ENCODE measurements around the gene CABP7. TPM values are rescaled to one million over a fixed set of nuclear protein-coding genes. Genes with fewer than 3 reads are reported as not detected.

Gene CABP7
- polyA plus RNA-seq, 1 of the 3 experiments (the other 2 are of a cell fraction) = 0.72 TPM

GRCh38 chr22:29710922-29711593 lies 8.7 kb upstream of the CABP7 start (continued):
- TF ChIP-seq RXRA (IDR thresholded peaks at IDR 0.05; ENCODE audit: borderline replicate concordance, low read depth) = no peak
- peak; percentile 82 for TF ChIP-seq NFIC (IDR thresholded peaks at IDR 0.05; ENCODE audit: borderline replicate concordance)
- TF ChIP-seq ELF1 (IDR thresholded peaks at IDR 0.05) = no peak

- no peak overlapping the region for H3K4me3 ChIP-seq (ENCODE audit: low read depth in 2 of 2, low read length in 1 of 2)
- H4K20me1 ChIP-seq (ENCODE audit: insufficient read depth) = peaks cover 6% of the 10 kb centered on the region; the same call in 1 of the 2 replicates
- no peaks in the 10 kb centered on the region for H3K27me3 ChIP-seq (ENCODE audit: insufficient read depth)
- H3K9me3 ChIP-seq = no peaks in the 10 kb centered on the region
- no peaks in the 10 kb centered on the region for H3K79me2 ChIP-seq (ENCODE audit: insufficient read depth)
- no peak overlapping the region; a peak in 1 of 4 replicates for H3K27ac ChIP-seq (ENCODE audit: low read depth in 2 of 2, low read length in 1 of 2)
- DNase-seq = no peak
- ChIA-PET CTCF (interaction anchor here (1.0 to 2.7 kb wide), 6 partner anchors 9 to 377 kb away, joined by 4 to 13 read pairs (median 6); no protein-coding TSS in a partner anchor), POLR2A (interaction anchor here (0.7 to 1.7 kb wide), 3 partner anchors 8 to 10 kb away, joined by 4 to 5 read pairs (median 4); partner anchors contain the start of gene CABP7)
- H3K4me1 ChIP-seq (ENCODE audit: control insufficient read depth in 1 of 2, insufficient read depth in 2 of 2, low read depth in 1 of 2, low read length in 1 of 2) = peaks cover 0 to 71% of the 10 kb centered on the region in 2 experiments; a peak in 1 of 4 replicates
- no peak overlapping the region for H2AFZ ChIP-seq (ENCODE audit: low read depth)
- no peaks in the 10 kb centered on the region for H3K9me2 ChIP-seq
- WGBS (ENCODE audit: low lambda C conversion rate) = 93% methylated on average over 2 of the region's 2 CpGs
- no peak overlapping the region for H3K9ac ChIP-seq
- no peaks in the 10 kb centered on the region for H3F3A ChIP-seq (replicated peaks; ENCODE audit: insufficient read depth)
- TF ChIP-seq USF2 (IDR thresholded peaks at IDR 0.05; ENCODE audit: borderline replicate concordance, low read depth, low read length) (no peak), GATA2 (CRISPR knock-in tag; IDR thresholded peaks at IDR 0.05) (no peak), FOSL2 (IDR thresholded peaks at IDR 0.05; ENCODE audit: borderline replicate concordance, low read depth) (no peak), FOXM1 (IDR thresholded peaks at IDR 0.05; ENCODE audit: low read depth) (no peak), NRF1 (IDR thresholded peaks at IDR 0.05; ENCODE audit: low read depth, low read length) (no peak), RAD21 (IDR thresholded peaks at IDR 0.05; ENCODE audit: low read length) (no peak), RFX5 (IDR thresholded peaks at IDR 0.05; ENCODE audit: low read length) (no peak), RXRA (IDR thresholded peaks at IDR 0.05; ENCODE audit: borderline replicate concordance, low read depth) (no peak)
- TF ChIP-seq, protein P1, sequence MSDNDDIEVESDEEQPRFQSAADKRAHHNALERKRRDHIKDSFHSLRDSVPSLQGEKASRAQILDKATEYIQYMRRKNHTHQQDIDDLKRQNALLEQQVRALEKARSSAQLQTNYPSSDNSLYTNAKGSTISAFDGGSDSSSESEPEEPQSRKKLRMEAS (IDR thresholded peaks at IDR 0.05; ENCODE audit: low read depth) = no peak
- no peak overlapping the region for H3K4me2 ChIP-seq
- no peaks in the 10 kb centered on the region for H3K36me3 ChIP-seq (replicated peaks in 1 of 2; ENCODE audit: control insufficient read depth in 1 of 2, insufficient read depth in 2 of 2, low read length in 1 of 2)
Observed at GRCh38 chr22:29712119-29712518, 7.7 kb upstream of the CABP7 start.

DNA sequence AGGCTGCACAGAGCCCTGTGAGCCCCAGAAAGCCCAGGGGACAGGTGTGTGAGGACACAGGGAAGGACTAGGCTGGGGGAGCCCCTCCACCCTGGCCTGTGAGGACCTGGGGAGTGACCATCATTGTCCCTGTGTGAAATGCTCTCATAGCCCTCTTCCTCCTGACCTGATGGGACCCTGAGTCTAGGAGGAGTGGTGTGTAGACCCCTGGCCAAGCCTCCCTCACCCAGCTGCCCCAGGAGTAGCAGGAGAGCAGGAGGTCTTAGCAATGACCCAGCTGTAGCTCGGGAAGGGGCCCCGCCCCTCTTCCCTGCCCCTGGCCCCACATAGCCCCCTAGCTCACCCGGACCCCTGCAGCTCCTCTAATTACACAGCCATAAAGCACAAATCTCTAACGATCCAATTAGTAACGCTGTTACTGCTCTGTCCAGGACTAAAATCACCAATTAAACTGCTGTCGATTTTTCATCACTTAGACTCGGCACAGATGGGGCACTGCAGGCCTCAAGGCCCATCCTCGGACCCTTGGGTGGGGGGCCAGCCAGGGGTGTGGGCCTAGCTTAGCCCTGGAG lies 6.6 kb upstream of the CABP7 start:
- H3K4me3 ChIP-seq (ENCODE audit: low read depth in 2 of 2, low read length in 1 of 2) = no peak overlapping the region
- ChIA-PET CTCF (interaction anchor here (1.6 kb wide), 1 partner anchor 24 kb away, joined by 8 read pairs; no protein-coding TSS in a partner anchor), POLR2A (no interaction called here)
- H4K20me1 ChIP-seq (ENCODE audit: insufficient read depth) = peaks cover 6% of the 10 kb centered on the region; the same call in 1 of the 2 replicates
- no peak overlapping the region for H3K27ac ChIP-seq (ENCODE audit: low read depth in 2 of 2, low read length in 1 of 2)
- H2AFZ ChIP-seq (ENCODE audit: low read depth) = no peak overlapping the region
- no peaks in the 10 kb centered on the region for H3K27me3 ChIP-seq (ENCODE audit: insufficient read depth)
- no peaks in the 10 kb centered on the region for H3K9me3 ChIP-seq
- H3F3A ChIP-seq (replicated peaks; ENCODE audit: insufficient read depth) = no peaks in the 10 kb centered on the region
- H3K36me3 ChIP-seq (replicated peaks in 1 of 2; ENCODE audit: control insufficient read depth in 1 of 2, insufficient read depth in 2 of 2, low read length in 1 of 2) = no peaks in the 10 kb centered on the region
- DNase-seq = no peak
- peaks cover 0 to 72% of the 10 kb centered on the region in 2 experiments; a peak in 1 of 4 replicates for H3K4me1 ChIP-seq (ENCODE audit: control insufficient read depth in 1 of 2, insufficient read depth in 2 of 2, low read depth in 1 of 2, low read length in 1 of 2)
- no peaks in the 10 kb centered on the region for H3K79me2 ChIP-seq (ENCODE audit: insufficient read depth)
- H3K4me2 ChIP-seq = no peak overlapping the region
- WGBS (ENCODE audit: low lambda C conversion rate) = 80% methylated on average over 5 of the region's 8 CpGs
- no peak overlapping the region for H3K9ac ChIP-seq
- H3K9me2 ChIP-seq = no peaks in the 10 kb centered on the region
- TF ChIP-seq IRF3 (IDR thresholded peaks at IDR 0.05; ENCODE audit: low read depth, low read length) (no peak), EZH2phosphoT487 (IDR thresholded peaks at IDR 0.05; ENCODE audit: borderline replicate concordance, low read depth) (no peak), NRF1 (IDR thresholded peaks at IDR 0.05; ENCODE audit: low read depth, low read length) (no peak), MEF2A (IDR thresholded peaks at IDR 0.05; ENCODE audit: borderline replicate concordance, low read depth) (no peak), FOXM1 (IDR thresholded peaks at IDR 0.05; ENCODE audit: low read depth) (no peak), REST (IDR thresholded peaks at IDR 0.05; ENCODE audit: low read depth, low read length) (no peak), POLR2AphosphoS5 (IDR thresholded peaks at IDR 0.05; ENCODE audit: low read depth, low read length) (no peak)
- TF ChIP-seq, protein P1 (IDR thresholded peaks at IDR 0.05; ENCODE audit: low read depth) = no peak
